Activated CD8-positive, alpha-beta memory T cell treated with anti-CD3 and anti-CD28 coated beads, Interleukin-2, amount 50 U/mL, for 4 hours (primary cell): ENCODE results near the gene SPRY4.
"Not testable (repeated sequence)": the region's sequence is repeated elsewhere in the genome, so short reads cannot be mapped to it uniquely, and the experiment has no call there.

ENCODE experiments used
- DNase-seq: peaks from one replicate; pipeline ENCODE4 v3.0.0-alpha.2; 2020

Gene SPRY4

DNA sequence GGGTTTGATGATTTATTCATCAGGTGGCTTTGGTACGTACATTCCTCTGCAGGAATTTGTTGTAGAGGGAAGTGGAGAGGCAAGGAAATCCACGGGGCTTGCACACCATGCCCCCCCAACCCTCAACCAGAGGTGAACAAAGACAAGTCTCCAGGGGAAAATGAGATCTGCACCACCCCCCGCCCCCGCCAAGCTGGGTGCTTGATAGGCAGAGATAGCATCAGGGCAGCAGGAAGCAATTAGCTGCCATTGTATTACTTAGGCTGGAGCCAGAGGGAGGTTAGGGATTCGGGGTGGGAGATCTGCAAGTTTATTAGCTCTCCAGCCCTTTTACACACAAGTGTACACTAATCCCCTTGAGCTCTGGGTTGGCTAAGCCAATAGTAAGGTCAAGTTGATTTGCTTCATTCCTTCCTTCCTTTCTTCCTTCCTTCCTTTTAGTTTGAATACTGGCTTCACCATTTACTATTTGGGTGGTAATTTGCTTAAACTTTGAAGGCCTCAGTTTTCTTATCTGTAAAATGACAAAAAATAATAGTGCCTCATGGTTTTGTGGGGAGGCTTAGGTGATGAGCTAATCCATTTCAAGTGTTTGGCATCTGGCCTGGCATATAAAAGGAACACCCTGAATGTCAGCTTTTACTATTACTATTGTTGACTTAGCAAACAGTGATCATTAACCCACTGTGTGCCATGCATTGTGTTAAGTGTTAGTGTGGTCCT lies 34.1 kb downstream of the SPRY4 start:
- no peak for DNase-seq

DNA sequence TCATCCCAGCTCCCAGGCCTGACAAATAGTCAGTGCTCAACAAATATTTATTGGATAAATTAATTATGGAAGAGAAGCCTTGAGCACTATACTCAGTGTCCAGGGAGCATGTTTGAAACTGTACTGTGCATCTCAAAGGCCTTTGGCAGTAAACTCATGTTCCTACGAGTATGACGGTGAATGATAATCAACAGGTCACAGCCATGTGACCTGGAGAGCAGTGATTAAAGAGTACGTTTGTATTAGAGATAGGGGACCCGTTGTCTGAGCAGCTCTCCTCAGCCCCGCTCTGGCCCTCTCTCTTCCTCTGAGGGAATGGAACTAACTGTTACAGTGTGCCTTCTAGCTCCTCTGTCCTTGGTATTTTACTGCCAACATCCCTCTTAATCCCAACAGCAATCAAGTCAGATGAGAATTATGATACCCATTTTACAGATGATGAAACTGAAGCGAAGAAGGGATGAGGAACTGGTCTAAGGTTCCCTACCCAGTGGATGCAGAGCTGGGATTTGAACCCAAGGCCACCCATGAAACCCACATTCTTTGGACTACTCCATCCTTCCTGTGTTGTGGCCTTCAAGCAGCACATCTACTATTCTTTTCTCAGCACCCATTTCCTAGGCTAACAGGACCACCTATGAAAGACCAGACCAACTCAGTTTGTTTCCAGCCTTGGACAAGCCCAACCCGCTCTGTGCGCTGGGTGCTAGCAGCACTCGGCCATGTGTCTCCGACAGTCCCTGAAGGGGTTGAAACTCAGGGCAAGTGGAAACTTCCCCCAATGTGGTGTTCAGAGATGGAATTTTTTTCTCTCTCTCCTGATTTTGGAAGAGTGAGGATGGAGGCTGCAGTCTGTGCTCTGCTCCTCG lies 34.9 kb downstream of the SPRY4 start:
- DNase-seq = no peak

DNA sequence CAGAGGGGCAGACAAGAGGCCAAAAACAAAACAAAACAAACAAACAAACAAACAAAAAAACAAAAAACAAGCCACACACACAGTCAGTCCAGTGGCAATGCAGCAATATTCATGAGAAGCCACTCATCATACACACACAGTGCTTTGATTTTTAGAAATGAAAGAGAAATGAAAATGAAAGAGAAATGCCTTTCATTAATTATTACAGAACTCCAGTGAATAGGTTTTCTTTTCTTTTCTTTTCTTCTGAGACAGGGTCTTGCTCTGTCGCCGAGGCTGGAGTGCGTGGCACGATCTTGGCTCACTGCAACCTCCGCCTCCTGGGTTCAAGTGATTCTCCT lies 36.9 kb downstream of the SPRY4 start:
- no peak for DNase-seq

DNA sequence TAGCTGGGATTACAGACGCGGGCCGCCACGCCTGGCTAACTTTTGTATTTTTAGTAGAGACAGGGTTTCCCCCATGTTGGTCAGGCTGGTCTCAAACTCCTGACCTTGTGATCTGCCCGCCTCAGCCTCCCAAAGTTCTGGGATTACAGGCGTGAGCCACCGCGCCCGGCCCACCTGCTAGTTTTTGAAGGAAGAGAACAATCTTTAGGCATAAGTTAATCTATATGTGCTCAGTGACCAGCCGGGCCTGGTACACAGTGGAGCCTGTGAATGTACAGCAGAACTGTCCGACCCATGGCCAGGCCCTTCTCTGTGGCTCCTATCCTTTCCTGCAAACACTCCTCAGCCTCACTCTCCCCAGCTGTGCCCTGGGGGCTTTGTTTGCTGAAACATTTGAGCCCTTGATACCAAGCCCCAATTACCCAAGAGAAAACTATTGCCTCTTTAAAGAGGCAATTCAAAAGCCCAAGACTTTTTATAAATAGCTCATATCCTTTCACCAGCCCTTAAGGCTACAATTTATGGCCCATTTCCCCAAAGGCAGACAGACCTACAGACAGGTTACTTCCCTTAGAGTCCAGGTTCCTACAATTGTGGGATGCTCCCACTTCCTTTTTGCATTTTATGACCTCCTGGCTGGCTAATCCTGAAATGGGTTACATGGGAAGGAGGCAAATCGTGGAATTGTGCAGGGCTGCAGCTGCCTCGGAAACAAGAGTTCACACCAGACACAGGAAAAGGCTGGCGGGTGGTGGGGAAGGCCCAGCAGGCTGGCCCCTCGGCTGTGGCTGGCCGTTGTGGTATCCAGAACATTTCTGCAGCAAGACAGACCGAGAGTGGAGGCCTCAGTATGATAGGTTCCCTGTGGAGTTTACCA lies 37.5 kb downstream of the SPRY4 start:
- no peak for DNase-seq

DNA sequence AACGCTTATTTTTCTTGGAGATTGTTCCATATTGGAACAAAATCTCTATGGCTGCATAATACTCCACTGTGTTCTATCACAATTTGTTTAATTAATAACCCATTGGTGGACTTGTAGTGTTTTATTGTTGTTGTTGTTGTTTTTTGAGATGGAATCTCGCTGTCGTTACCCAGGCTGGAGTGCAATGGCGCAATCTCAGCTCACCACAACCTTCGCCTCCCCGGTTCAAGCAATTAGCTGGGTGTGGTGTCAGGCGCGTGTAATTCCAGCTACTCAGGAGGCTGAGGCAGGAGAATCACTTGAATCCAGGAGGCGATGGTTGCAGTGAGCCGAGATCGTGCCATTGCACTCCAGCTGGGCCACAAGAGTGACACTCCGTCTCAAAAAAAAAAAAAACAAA lies 38.7 kb downstream of the SPRY4 start:
- no peak for DNase-seq

DNA sequence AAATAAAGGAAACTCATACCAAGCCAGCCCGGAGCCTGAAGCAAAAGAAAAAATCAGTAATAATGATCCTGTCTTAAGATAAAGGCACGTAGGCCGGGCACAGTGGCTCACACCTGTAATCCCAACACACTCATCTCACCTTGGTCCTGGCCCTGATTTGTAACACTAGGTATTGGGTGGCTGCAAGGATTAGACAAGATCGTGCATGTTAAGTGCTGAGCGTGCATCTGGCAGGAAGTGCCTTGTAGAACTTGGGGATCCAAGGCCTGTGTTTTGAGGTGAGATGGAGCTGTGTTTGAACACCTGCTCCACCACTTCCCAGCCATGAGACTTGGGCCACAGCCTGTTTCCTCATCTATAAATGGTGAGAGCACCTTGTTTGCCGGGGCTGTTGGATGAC lies 41.5 kb downstream of the SPRY4 start:
- no peak for DNase-seq

DNA sequence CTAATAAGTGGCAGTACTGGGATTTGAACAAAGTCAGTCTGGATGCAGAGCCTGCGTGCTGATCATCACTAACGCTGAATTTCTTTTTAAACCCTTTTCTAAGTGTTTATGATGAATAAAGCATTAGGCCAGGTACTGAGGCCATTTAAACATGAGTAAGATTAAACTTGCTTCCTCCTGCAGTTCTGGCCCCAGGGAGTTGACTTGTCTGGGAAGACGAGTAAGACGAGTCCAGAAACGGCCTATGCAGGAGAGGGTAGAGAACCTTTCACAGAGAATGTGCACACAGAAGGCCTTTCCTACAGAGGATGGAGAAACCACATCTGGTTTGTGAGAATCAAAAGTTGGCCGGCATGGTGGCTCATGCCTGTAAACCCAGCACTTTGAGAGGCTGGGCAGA lies 42.9 kb downstream of the SPRY4 start:
- DNase-seq = no peak

DNA sequence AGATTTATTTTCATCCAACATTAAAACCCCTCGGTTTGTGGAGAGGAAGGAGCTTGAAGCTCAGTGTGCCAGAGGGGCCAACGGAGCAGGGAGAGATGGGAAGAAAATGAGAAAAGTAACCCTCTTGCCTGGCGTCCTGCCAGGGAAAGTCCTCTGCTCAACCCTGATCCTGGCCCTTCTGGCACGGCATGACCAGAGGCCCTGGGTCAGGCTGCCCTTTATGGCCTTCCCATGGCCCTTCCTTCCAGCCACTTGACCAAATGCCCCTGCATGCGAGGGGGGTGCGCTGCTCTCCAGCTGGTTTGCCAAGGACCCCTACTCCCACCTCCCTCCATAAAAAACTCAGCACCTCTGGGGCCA lies 43.8 kb downstream of the SPRY4 start:
- no peak for DNase-seq

DNA sequence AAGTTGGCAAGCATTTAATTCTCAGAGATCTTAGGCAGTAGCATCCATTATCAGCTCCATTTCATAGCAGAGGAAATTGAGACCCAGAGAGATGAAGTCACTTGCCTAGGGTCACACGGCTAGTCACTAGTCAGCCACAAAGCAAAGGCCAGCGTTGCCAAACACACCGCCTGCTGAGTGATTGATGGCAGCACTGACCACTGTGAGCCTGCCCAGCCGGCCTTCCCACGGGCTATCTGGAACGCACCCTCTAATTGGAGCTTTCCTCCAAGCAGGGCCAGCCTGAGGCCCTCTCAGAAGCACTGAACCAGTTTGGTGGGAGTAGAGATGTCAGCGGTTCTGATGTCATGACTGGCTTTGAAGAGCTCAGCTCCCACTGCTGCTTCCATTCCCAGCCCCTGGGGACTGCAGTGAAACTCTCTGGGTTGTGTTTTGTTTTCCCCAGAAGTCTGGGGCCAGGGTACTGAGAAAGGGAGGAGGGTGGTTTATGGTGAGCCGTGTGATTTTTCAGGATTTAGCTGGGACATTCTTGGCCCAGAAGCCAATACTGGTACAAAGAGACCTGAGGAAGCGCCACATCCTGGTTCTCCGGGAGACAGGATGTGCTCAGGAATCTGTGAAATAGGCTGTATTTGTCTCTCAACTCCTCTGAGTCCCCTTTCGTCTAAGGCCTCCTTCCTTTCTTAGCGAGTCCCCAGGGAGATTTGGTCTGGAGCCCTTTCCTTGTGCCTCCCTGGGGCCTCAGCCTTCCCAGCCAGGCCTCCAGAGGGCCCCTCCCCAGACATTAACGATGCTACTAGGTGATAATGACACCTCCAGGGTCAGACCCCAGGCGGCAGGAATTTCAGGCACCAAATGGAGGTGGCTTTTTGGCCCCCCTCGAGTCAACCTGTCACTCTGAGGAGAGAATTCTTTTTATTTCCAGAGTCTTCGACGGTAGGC lies 44.5 kb downstream of the SPRY4 start:
- no peak for DNase-seq

DNA sequence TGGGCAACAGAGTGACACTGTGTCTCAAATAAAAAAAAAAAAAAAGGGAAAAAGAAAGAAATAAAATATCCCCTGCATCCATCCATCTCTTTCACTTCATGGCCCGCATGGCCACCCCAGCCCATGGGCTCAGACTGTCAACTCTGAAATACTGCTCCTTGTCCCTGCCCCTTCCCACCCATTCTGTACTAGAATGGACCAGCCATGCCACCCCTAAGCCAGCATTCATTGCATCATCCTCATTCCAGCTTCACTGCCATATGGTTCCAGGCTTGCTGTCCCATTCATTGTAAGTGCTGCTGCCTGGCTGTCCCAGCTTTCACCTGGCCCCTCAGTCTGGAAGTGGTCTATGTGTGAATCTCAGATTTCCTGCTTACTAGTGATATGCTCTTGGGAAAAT lies 46.2 kb downstream of the SPRY4 start:
- no peak for DNase-seq

DNA sequence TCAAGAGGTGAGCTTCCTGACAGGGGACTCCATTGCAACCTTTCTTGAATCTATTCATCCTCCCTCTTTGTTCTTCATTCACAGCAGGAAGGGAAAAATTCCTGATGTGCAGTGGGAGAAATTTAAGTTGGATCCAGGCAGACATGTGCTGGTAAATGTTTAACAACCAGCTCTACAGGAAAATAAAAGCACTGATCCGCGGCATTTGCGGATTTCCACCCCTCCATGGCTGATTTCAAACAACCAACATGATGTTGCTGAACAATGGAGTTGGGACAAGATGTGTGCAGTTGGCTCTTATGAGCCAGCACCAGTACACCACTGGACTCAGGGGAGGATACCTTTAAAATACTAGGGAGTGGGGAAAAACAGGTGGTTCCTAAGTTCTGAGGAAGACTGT lies 47.0 kb downstream of the SPRY4 start:
- DNase-seq = no peak

DNA sequence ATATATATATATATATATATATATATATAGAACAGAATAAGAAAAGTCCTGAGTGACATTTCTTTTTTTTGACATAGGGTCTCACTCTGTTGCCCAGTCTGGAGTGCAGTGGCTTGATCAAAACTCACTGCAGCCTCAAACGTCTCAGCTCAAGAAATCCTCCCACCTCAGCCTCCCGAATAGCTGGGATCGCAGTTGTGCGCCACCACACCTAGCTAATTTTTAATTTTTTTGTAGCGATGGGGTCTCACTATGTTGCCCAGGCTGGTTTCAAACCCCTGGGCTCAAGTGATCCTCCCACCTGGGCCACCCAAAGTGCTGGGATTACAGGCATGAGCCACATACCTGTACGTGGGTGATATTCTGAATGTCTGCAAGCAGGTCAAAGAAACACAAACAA lies 48.3 kb downstream of the SPRY4 start:
- DNase-seq = no peak

DNA sequence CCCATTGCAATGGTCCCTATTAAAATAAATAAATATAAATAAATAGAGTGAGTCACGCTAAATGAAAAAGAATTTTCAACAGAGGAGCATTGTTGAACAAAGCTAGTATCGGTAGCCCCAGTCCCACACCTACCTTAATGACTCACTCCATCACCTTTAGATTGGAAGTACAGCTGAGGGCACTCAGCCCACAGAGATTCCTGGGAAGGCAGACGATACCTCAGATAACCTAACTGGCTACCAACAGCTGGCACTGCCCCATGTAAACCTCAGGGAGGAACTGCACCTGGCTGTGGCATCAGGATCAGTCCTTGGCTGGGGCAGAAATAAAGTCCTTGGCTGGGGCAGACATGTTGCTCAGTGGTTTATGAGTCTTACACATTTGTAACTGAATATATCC lies 49.3 kb downstream of the SPRY4 start:
- no peak for DNase-seq

DNA sequence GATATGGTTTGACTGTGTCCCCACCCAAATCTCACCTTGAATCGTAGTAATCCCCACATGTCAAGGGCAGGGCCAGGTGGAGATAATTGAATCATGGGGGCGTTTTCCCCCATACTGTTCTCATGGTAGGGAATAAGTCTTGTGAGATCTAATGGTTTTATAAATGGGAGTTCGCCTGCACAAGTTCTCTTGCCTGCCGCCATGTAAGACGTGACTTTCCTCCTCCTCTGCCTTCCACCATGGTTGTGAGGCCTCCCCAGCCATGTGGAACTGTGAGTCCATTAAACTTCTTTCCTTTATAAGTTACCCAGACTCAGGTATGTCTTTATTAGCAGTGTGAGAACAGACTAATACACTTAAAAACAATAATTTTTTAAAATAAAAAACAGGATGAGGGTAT lies 52.2 kb downstream of the SPRY4 start:
- not testable (repeated sequence) for DNase-seq

DNA sequence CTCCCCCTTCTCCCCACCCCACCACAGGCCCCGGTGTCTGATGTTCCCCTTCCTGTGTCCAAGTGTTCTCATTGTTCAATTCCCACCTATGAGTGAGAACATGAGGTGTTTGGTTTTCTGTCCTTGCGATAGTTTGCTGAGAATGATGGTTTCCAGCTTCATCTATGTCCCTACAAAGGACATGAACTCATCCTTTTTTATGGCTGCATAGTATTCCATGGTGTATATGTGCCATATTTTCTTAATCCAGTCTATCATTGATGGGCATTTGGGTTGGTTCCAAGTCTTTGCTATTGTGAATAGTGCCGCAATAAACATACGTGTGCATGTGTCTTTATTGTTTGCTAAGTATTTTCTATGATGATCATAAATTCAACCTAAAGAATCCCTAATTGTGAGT lies 60.7 kb downstream of the SPRY4 start:
- not testable (repeated sequence) for DNase-seq

DNA sequence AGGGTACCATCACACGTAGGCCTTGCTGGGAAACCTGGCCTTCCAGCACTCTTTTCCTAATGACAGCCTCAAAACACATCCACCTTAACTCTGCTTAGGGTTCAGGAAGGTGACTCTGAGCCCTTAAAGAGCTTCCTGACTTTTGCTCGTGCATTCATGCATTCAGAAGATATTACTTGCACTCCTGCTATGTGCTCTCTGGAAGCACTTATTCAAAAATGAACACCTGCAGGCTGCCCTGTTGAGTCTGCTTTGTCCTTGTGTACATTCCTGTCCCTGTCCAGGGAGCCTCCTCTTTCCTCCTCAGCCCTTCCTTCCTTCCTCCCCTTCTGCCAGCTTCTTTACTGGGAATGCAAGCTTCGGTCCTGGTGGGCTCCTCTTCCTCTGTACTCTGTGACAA lies 61.5 kb downstream of the SPRY4 start:
- no peak for DNase-seq

DNA sequence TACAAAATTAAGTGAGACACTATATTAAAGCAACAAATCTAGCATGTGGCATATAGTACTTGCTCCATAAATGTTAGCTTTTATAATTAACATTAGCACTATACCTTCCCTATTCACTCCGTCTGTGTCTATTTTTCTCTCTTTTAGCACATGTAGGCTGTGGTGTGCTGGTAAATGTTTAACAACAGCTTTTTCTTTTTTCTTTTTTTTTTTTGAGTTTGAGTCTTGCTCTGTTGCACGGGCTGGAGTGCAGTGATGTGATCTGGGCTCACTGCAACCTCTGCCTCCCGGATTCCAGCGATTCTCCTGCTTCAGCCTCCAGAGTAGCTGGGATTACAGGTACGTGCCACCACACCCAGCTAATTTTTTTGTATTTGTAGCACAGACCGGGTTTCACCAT lies 62.1 kb downstream of the SPRY4 start:
- DNase-seq = no peak
